NCI-H524 (cell line): ENCODE results near the gene ERC2.

Experiments
- DNase-seq, 2 experiments: peaks; one replicate each; lab custom pipeline; 2025; lab: John Stamatoyannopoulos, UW

ERC2 gene

GRCh38 chr3:55790596-55791350, 677.5 kb downstream of the ERC2 start:
- no peak for DNase-seq

GRCh38 chr3:55789516-55789915, 678.8 kb downstream of the ERC2 start:
- DNase-seq: no peak

- DNase-seq: no peak
Observed at GRCh38 chr3:55782807-55783206, 685.5 kb downstream of the ERC2 start.

- DNase-seq: no peak
Observed at GRCh38 chr3:55782351-55782750, 685.9 kb downstream of the ERC2 start.

GRCh38 chr3:55780913-55781312, 687.4 kb downstream of the ERC2 start:
- no peak for DNase-seq

GRCh38 chr3:55779543-55779942, 688.7 kb downstream of the ERC2 start:
- no peak for DNase-seq

- no peak for DNase-seq
Observed at GRCh38 chr3:55775366-55776154, 692.7 kb downstream of the ERC2 start.

- no peak for DNase-seq
Observed at GRCh38 chr3:55774856-55775255, 693.4 kb downstream of the ERC2 start.

- DNase-seq: no peak
Observed at GRCh38 chr3:55771503-55771902, 696.8 kb downstream of the ERC2 start.

GRCh38 chr3:55770077-55770476, 698.2 kb downstream of the ERC2 start:
- DNase-seq: no peak

GRCh38 chr3:55766753-55767152, 701.5 kb downstream of the ERC2 start:
- no peak for DNase-seq

- no peak for DNase-seq
Observed at GRCh38 chr3:55765906-55766701, 702.2 kb downstream of the ERC2 start.

- no peak for DNase-seq
Observed at GRCh38 chr3:55765398-55765797, 702.9 kb downstream of the ERC2 start.

- no peak for DNase-seq
Observed at GRCh38 chr3:55756976-55757375, 711.3 kb downstream of the ERC2 start.

- no peak for DNase-seq
Observed at GRCh38 chr3:55755516-55756205, 712.6 kb downstream of the ERC2 start.

- DNase-seq: no peak
Observed at GRCh38 chr3:55752911-55753310, 715.4 kb downstream of the ERC2 start.

- DNase-seq: no peak
Observed at GRCh38 chr3:55751730-55752129, 716.5 kb downstream of the ERC2 start.

GRCh38 chr3:55750525-55750924, 717.7 kb downstream of the ERC2 start:
- no peak for DNase-seq

- no peak for DNase-seq
Observed at GRCh38 chr3:55749036-55749435, 719.2 kb downstream of the ERC2 start.

- peak in 1 of 2 experiments; percentile 24 for DNase-seq
Observed at GRCh38 chr3:55746808-55747413, 721.4 kb downstream of the ERC2 start.

GRCh38 chr3:55742832-55743136, 725.5 kb downstream of the ERC2 start:
- DNase-seq: no peak
